Measurements from ENCODE around the gene RAB27A. TPM values are rescaled to one million over a fixed set of nuclear protein-coding genes. Genes with fewer than 3 reads are reported as not detected.

The RAB27A gene
- total RNA-seq, 2 donors from 2014 or later = 40.6 to 59.3 TPM

GRCh38 chr15:55186331-55186730 is 103.3 kb downstream of the RAB27A start:
- intact Hi-C loops (cut with DNase I) = no loop called here
- no peak for DNase-seq (ENCODE audit: low spot score)

GRCh38 chr15:55183679-55184078 is 105.9 kb downstream of the RAB27A start:
- intact Hi-C loops (cut with DNase I) = no loop called here
- DNase-seq (ENCODE audit: low spot score) = no peak

- DNase-seq (ENCODE audit: low spot score) = no peak
- intact Hi-C loops (cut with DNase I) = no loop called here
Observed at GRCh38 chr15:55179141-55179540, 110.5 kb downstream of the RAB27A start.

- intact Hi-C loops (cut with DNase I) = no loop called here
- no peak for DNase-seq (ENCODE audit: low spot score)
Observed at GRCh38 chr15:55170361-55170760, 119.3 kb downstream of the RAB27A start.

- intact Hi-C loops (cut with DNase I) = no loop called here
- no peak for DNase-seq (ENCODE audit: low spot score)
Observed at GRCh38 chr15:55168350-55168974, 121.2 kb downstream of the RAB27A start.

- no peak for DNase-seq (ENCODE audit: low spot score)
Observed at GRCh38 chr15:55164284-55164683, 125.3 kb downstream of the RAB27A start.

More at GRCh38 chr15:55164284-55164683, 125.3 kb downstream of the RAB27A start:
- intact Hi-C loops (cut with DNase I) = no loop called here

Other genes with a start within 250 kb of the RAB27A start
- gene RSL24D1, start 92.9 kb downstream of the RAB27A start, total RNA-seq = 10 to 100 TPM; 68.9 to 69.9 TPM
- 1 to 10 TPM; 8.5 to 8.7 TPM for gene PIGBOS1, start 29.3 kb upstream of the RAB27A start, total RNA-seq
- gene PIGB, start 29.4 kb upstream of the RAB27A start, total RNA-seq = 10 to 100 TPM; 13.6 to 16.1 TPM
- 10 to 100 TPM; 89.9 to 91.3 TPM for gene CCPG1, start 118.5 kb upstream of the RAB27A start, total RNA-seq
- 1 to 10 TPM; 1.4 to 1.8 TPM for gene PIERCE2, start 118.7 kb upstream of the RAB27A start, total RNA-seq
- gene DNAAF4, start 218.4 kb upstream of the RAB27A start, total RNA-seq = 1 to 10 TPM in 1 of 2 donors, under 1 TPM in 1; 0.93 to 1.9 TPM